Activated CD4-positive, alpha-beta T cell treated with anti-CD3 and anti-CD28 coated beads for 1 hour (primary cell): ENCODE results near the gene ARID5B.

Source experiments
- DNase-seq: peaks from one replicate; pipeline ENCODE4 v3.0.0-alpha.2; 2020

The ARID5B gene

DNA sequence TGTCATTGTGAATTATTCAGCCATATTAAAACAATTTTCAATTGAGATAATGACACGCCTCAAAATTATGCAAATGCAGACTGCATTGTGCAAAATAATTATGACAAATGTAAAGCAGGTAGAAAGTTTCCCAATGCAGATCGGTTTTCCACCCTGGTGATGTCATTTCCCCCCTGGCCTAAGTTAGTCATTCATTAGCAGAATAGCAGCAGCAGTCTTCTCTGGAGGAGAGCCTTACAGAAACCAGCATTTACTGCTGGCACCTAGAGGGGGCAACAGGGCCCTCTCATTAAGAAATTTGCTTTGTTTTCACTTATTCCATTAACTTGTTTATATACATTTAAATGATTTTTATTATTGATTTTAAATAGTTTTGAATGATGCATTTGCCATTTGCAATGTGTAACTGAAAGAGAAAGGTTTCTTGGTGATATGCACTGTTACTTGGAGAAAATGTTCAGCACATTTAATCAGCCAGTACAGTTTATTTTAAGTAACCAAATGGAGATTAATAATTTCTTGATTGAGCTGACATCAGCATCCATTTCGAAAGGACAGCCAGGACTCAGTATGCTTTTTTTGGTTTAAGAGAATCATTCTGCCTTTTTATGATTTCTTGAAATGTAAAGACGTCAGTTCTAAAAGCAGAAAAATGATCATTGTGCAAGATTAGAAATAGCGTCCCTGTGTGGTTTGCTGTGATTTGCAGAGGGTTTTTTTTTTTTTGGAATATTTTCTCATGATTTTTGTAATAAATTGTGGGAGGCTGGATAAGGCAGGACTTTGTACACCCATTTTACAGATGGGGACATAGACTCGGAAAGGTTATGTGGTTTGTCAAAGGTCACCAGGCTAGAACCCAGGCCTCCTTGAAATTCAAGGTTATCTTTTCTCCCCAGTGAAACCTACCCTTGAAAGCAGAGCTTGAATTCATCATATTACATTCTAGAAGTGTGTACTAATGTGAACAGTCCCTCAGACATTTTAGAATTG, 3.5 kb downstream of the ARID5B start:
- DNase-seq, result peak; percentile 38

GRCh38 chr10:61905837-61906561, 4.5 kb downstream of the ARID5B start:
- DNase-seq, result no peak

DNA sequence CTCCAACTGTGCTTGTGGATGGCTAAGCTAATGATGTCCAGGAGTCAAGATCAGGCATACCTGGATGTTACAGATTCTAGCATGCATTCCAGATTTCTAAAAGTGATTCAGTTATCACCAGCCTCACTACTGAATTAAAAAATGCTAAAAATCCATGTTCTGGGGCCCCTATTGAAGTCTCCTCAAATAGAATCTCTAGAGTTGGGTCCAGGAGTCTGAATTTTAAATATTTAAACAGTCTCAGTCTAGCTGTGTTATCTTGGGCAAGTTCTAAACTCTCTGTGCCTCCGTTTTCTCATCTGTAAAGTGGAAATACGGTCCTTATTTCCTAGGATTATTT, 5.0 kb downstream of the ARID5B start:
- no peak for DNase-seq

- DNase-seq, result no peak
These were observed 5.5 kb downstream of the ARID5B start for GRCh38 chr10:61907011-61907410.

DNA sequence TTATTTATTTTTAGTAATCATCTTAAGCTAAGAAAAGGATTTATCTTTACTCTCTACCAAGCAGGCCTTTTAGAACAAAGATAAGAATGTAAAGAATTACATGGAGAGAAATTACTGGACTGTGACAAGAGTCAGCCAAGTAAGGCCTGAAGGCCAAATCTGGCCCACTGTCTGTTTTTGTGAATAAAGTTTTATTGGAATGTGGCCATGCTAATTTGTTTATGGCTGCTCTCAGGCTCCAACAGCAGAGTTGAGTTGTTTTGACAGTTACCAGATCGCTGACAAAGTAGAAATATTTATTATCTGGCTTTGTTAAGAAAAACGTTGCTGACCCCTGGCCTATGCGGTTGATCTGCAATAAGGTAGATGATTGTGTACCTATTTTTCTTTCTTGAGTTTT, 6.1 kb downstream of the ARID5B start:
- DNase-seq, result no peak

GRCh38 chr10:61910226-61910805, 8.8 kb downstream of the ARID5B start:
- no peak for DNase-seq

DNA sequence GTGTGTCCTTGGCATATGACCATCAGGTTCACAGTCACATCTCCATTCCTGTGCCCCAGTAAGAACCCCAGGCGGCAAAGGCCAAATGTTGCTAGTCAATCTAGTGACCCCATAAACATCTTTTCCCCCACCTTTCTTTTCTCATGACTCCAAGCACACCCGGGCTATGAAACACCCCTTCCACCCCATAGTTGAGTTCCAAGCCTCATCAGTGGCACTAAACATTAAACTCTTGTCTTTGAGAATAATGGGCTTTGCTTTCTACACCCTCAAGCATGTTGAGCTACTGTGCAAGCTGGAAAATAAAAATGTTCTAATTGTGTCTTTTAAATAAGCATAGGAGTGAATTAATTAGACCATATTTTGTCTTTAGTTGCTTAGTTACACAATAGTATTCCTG, 9.4 kb downstream of the ARID5B start:
- DNase-seq, result no peak

- DNase-seq, result no peak
These were observed 9.9 kb downstream of the ARID5B start for GRCh38 chr10:61911425-61911824.

- DNase-seq, result no peak
These were observed 11.5 kb downstream of the ARID5B start for GRCh38 chr10:61912981-61913380.

DNA sequence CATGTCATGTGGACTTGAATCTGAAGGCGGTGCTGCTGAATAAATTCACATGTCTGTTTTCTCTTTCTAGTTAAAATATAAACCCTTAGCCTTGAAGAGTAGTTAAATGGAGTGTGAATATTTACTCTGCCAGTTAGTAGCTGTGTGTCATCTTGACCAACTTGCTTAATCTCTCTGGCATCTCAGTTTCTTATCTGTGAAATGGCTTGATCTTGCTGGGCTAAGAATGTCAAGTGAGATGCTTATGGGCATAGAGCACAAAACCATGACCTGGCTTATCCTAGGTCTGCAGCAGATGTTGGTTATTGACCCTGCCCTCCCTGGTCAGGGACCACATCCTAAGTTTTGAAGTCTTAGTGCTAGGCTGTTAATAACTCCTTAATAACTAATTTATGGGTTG, 16.6 kb downstream of the ARID5B start:
- DNase-seq, result no peak

DNA sequence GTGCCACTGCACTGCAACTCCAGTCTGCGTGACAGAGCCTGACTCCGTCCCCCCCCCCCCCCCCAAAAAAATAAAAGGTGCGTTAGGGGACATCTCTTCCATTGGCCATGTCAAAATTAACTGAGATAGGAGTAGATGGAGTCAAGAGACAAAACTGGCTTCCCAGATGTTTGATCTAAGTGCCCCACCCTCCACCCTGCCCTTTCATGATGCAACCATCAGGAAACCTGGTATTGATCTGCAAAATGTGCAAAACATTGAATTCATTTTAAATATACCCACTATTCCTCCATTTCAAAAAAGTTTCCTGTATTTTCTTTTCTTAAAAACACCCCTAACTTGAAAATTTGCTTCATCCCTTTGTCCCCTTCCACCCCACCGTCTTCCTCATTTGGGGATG, 17.5 kb downstream of the ARID5B start:
- no peak for DNase-seq

- no peak for DNase-seq
These were observed 18.2 kb downstream of the ARID5B start for GRCh38 chr10:61919646-61920215.

- DNase-seq, result no peak
These were observed 19.6 kb downstream of the ARID5B start for GRCh38 chr10:61921143-61921542.

DNA sequence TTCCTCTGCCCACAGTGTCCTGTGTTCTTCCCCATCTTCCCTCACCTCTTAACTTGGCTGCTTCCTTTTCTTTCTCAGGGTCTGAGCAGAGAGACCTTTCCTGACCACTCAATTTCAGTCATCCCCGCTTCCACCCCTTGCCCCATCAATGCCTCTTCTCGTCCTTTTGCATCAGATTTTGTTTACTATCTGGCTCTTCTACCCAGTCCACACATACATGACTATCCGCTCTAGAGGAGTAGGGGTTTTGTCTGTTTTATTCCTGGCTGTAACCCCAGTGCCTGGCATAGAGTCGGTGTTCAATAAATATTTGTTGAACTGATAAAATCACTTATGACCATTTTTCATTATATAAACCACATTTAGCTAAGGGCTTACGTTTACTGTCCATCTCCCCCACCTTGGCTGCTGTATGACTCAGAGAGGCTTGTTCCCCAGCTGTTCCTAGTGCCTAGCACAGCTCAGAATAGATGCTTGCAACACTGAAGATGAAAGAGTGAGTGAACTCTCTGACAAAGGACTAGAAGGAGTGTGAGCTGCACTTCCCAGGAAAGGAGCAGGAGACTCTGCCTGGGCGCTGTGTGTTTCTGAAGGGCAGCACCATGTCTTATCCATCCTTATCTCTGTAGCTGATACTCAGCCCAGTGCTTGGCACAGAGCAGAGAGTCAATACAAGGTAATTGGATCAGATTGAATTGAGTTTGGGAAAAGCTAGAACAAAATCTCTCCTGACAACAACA, 21.9 kb downstream of the ARID5B start:
- DNase-seq, result no peak

DNA sequence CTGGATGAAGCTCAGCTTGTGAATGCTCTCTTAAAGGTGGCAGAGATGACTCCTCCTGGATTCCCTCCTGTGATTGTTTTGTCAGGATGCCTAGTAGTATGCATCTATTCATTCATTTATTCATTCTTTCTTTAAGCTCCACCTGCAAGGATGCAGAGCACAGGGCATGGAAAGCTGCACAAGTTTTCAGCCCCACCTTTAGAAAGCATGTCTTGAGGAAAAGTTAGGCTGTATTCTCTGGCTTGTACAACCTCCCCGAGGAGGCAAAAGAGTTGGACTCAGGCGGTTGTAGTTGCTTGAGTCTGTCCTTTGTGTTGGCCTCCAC, 22.4 kb downstream of the ARID5B start:
- DNase-seq, result no peak

GRCh38 chr10:61929555-61929954, 28.1 kb downstream of the ARID5B start:
- DNase-seq, result no peak

DNA sequence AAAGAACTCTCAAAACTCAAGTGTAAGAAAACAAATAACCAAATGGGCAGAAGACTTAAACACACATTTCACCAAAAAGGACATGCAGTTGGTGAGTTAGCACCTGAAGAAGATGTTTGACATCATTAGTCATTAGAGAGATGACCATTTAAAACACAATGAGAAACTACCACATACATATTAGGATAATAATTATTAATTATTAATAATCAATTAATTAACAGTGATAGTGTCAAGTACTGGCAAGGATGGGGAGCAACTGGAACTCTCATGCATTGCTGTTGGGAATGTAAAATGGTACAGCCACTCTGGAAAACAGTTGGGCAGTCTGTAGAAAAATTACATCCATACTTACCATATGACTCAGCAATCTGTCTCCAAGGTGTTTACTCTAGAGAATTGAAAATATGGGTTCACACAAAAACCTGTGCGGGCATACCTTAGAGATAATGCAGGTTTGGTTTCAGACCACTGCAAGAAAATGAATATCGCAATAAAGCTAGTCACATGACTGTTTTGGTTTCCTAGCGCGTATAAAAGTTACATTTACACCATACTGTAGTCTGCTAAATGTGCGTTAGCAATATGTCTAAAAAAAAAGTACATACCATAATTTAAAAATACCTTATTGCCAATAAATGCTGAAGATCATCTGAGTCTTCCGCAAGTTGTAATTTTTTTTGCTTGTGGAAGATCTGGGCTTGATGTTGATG, 30.3 kb downstream of the ARID5B start:
- DNase-seq, result no peak

- DNase-seq, result no peak
These were observed 32.5 kb downstream of the ARID5B start for GRCh38 chr10:61933859-61934555.

GRCh38 chr10:61935077-61935476, 33.6 kb downstream of the ARID5B start:
- DNase-seq, result no peak

DNA sequence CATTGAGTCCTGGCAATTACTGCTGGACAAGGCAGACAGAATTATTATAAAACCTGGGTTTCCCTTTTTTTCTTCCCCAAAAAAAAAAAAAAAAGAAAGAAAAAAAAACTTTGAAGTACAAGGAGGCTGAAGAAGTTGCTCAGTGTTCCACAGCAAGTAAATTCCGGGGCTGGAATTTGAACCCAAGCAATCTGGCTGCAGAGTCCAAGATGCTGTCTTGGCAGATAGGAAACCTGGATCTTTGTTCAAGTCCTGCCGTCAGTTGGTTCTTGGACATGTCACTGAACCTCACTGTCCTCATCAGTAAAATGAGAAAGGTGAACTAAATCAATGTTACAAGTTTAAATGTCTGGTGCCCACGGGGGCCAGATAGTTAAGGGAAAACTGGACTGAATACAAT, 35.3 kb downstream of the ARID5B start:
- no peak for DNase-seq

GRCh38 chr10:61937631-61938351, 36.3 kb downstream of the ARID5B start:
- no peak for DNase-seq
